ENCODE measurements around the gene RASSF10. TPM values are rescaled to one million over a fixed set of nuclear protein-coding genes. Genes with fewer than 3 reads are reported as not detected.

RASSF10 gene
- polyA plus RNA-seq, 3 donors: not detected

DNA sequence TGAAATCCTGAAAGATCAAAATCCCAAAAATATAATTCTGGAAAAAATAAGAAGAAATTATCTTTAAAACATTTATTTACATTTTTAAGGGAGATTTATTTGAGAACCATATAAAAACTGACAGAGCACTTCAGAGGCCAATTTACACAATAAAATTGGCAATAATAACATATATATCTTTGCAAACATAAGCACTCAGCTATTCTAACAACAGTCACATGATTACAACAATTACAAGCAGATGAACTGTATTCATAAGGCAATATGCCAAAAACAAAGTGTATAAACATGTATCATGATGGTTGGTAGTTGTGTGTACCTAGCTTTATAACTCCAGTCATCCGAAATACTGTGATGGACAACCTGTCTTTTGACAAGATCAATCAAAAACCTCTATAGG, 17.7 kb upstream of the RASSF10 start:
- no peak overlapping the region for H3K27ac Mint-ChIP-seq
- Histone ChIP-seq H3K4me1 (ENCODE audit: control insufficient read depth in 1 of 2, insufficient read depth in 2 of 2, low read length in 2 of 2) (peaks cover 0 to 12% of the 10 kb centered on the region in 2 donors), H3K9ac (ENCODE audit: insufficient read depth, low read length, poor library complexity, severe bottlenecking) (no peak overlapping the region), H3K9me3 (replicated peaks in 1 of 2; ENCODE audit: control insufficient read depth in 1 of 2, insufficient read depth in 1 of 2, low read length in 2 of 2) (peaks cover 0 to 4% of the 10 kb centered on the region in 2 donors), H3K4me2 (replicated peaks; ENCODE audit: extremely low read depth, low read length, poor library complexity, severe bottlenecking) (no peak overlapping the region), H3K27ac (ENCODE audit: low read depth in 1 of 2, low read length in 2 of 2) (no peak overlapping the region), H2AFZ (ENCODE audit: insufficient read depth, low read depth, low read length, poor library complexity, severe bottlenecking) (no peak overlapping the region), H3K79me2 (ENCODE audit: insufficient read depth, low read length) (no peaks in the 10 kb centered on the region), H3K36me3 (replicated peaks in 1 of 2; ENCODE audit: control insufficient read depth in 1 of 2, insufficient read depth in 2 of 2, low read length in 2 of 2) (no peaks in the 10 kb centered on the region), H3K27me3 (ENCODE audit: control insufficient read depth in 2 of 2, insufficient read depth in 2 of 2, low read length in 2 of 2) (no peaks in the 10 kb centered on the region), H4K20me1 (ENCODE audit: insufficient read depth, low read length) (no peaks in the 10 kb centered on the region), H3K4me3 (replicated peaks in 1 of 3; ENCODE audit: low read depth in 2 of 3, low read length in 3 of 3) (no peak overlapping the region)
- H3K4me1 Mint-ChIP-seq: peaks cover 15% of the 10 kb centered on the region
- intact Hi-C loops (cut with micrococcal nuclease): no loop called here
- no peak overlapping the region for H3K4me3 Mint-ChIP-seq
- TF ChIP-seq, protein P1, sequence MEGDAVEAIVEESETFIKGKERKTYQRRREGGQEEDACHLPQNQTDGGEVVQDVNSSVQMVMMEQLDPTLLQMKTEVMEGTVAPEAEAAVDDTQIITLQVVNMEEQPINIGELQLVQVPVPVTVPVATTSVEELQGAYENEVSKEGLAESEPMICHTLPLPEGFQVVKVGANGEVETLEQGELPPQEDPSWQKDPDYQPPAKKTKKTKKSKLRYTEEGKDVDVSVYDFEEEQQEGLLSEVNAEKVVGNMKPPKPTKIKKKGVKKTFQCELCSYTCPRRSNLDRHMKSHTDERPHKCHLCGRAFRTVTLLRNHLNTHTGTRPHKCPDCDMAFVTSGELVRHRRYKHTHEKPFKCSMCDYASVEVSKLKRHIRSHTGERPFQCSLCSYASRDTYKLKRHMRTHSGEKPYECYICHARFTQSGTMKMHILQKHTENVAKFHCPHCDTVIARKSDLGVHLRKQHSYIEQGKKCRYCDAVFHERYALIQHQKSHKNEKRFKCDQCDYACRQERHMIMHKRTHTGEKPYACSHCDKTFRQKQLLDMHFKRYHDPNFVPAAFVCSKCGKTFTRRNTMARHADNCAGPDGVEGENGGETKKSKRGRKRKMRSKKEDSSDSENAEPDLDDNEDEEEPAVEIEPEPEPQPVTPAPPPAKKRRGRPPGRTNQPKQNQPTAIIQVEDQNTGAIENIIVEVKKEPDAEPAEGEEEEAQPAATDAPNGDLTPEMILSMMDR (IDR thresholded peaks at IDR 0.05): no peak
- WGBS (ENCODE audit: insufficient coverage): no CpG with 5 or more reads among the region's 1 CpG
- H3K36me3 Mint-ChIP-seq: no peaks in the 10 kb centered on the region
- no peak for DNase-seq
- peaks cover 0 to 7% (median 2%) of the 10 kb centered on the region in 7 donors for H3K9me3 Mint-ChIP-seq
- peaks cover 0 to 5% (median 0%) of the 10 kb centered on the region in 3 donors for H3K27me3 Mint-ChIP-seq (ENCODE audit: low read depth in 3 of 3)

DNA sequence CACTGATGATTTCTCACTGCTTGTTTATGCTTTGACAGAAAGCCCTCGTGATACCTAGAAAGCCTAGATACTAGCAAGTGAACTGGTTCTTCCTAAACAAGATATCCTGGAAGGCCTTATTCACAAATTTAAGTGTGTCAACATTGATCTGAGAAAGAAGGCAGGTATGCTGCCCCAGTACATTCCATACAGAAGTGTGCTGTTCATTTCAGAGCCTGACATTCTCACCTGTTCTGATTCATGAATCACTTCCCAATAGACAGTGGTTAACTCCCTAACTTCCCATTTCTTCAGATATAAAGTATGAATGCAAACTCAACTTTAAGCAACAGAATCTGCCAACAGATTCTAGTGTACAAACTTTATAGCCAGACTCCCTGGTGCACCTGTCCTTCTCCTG, 15.5 kb upstream of the RASSF10 start:
- no peak overlapping the region for H3K4me3 Mint-ChIP-seq
- no peak for DNase-seq
- no CpG with 5 or more reads among the region's 1 CpG for WGBS (ENCODE audit: insufficient coverage)
- H3K9me3 Mint-ChIP-seq: peaks cover 0 to 7% (median 4%) of the 10 kb centered on the region in 7 donors
- Histone ChIP-seq H3K4me1 (ENCODE audit: control insufficient read depth in 1 of 2, insufficient read depth in 2 of 2, low read length in 2 of 2) (peaks cover 0 to 12% of the 10 kb centered on the region in 2 donors), H3K4me3 (replicated peaks in 1 of 3; ENCODE audit: low read depth in 2 of 3, low read length in 3 of 3) (no peak overlapping the region), H3K27ac (ENCODE audit: low read depth in 1 of 2, low read length in 2 of 2) (no peak overlapping the region), H3K36me3 (replicated peaks in 1 of 2; ENCODE audit: control insufficient read depth in 1 of 2, insufficient read depth in 2 of 2, low read length in 2 of 2) (no peaks in the 10 kb centered on the region), H3K27me3 (ENCODE audit: control insufficient read depth in 2 of 2, insufficient read depth in 2 of 2, low read length in 2 of 2) (no peaks in the 10 kb centered on the region), H4K20me1 (ENCODE audit: insufficient read depth, low read length) (no peaks in the 10 kb centered on the region), H2AFZ (ENCODE audit: insufficient read depth, low read depth, low read length, poor library complexity, severe bottlenecking) (no peak overlapping the region), H3K9me3 (replicated peaks in 1 of 2; ENCODE audit: control insufficient read depth in 1 of 2, insufficient read depth in 1 of 2, low read length in 2 of 2) (peaks cover 0 to 4% of the 10 kb centered on the region in 2 donors), H3K79me2 (ENCODE audit: insufficient read depth, low read length) (no peaks in the 10 kb centered on the region), H3K4me2 (replicated peaks; ENCODE audit: extremely low read depth, low read length, poor library complexity, severe bottlenecking) (no peak overlapping the region), H3K9ac (ENCODE audit: insufficient read depth, low read length, poor library complexity, severe bottlenecking) (no peak overlapping the region)
- intact Hi-C loops (cut with micrococcal nuclease): no loop called here
- no peak overlapping the region for H3K27ac Mint-ChIP-seq
- H3K4me1 Mint-ChIP-seq: peaks cover 14% of the 10 kb centered on the region
- TF ChIP-seq, protein P1 (IDR thresholded peaks at IDR 0.05): no peak
- no peaks in the 10 kb centered on the region for H3K36me3 Mint-ChIP-seq
- peaks cover 0 to 2% (median 0%) of the 10 kb centered on the region in 3 donors for H3K27me3 Mint-ChIP-seq (ENCODE audit: low read depth in 3 of 3)
